OCI-LY1 (cell line): ENCODE measurements around the gene RCC1.

Experiments
- H2AFZ ChIP-seq: fragments of 200-600 bp; sonication (generic), shearing (Covaris generic); 2 replicates; pipeline ENCODE4 v1.6.0; 2014; ENCODE audit warnings: antibody characterized with exemption, mild to moderate bottlenecking, low read length
- H3F3A ChIP-seq: fragments of 200-600 bp; sonication (generic), shearing (Covaris generic); 2 replicates; pipeline ENCODE4 v1.6.0; 2014; ENCODE audit warnings: mild to moderate bottlenecking, antibody characterized with exemption, low read length, moderate library complexity; ENCODE audit not compliant: insufficient read depth
- H3K27ac ChIP-seq: fragments of 200-600 bp; sonication (generic); 2 replicates; pipeline ENCODE4 v1.5.1; 2014; ENCODE audit warnings: low read length, mixed run types, mild to moderate bottlenecking, low read depth; ENCODE audit not compliant: poor library complexity, severe bottlenecking
- H3K27me3 ChIP-seq: fragments of 200-600 bp; sonication (generic); 2 replicates; pipeline ENCODE4 v1.6.0; 2014; ENCODE audit warnings: antibody characterized with exemption, mild to moderate bottlenecking, low read length, moderate library complexity; ENCODE audit not compliant: insufficient read depth
- H3K36me3 ChIP-seq: fragments of 200-600 bp; sonication (generic); 2 replicates; pipeline ENCODE4 v1.6.1; 2014; ENCODE audit warnings: mild to moderate bottlenecking, antibody characterized with exemption, low read length, moderate library complexity, mixed read lengths; ENCODE audit not compliant: insufficient read depth
- H3K4me1 ChIP-seq: fragments of 200-600 bp; sonication (generic); 2 replicates; pipeline ENCODE4 v1.5.1; 2014; ENCODE audit warnings: mild to moderate bottlenecking, low read length, moderate library complexity; ENCODE audit not compliant: insufficient read depth, severe bottlenecking
- H3K4me2 ChIP-seq: fragments of 200-600 bp; sonication (generic), shearing (Covaris generic); 2 replicates; pipeline ENCODE4 v1.6.1; 2014; ENCODE audit warnings: low read length
- H3K4me3 ChIP-seq: fragments of 200-600 bp; sonication (generic); 2 replicates; pipeline ENCODE4 v1.5.1; 2014; ENCODE audit warnings: low read length, low read depth, mild to moderate bottlenecking, mixed read lengths; ENCODE audit not compliant: poor library complexity, severe bottlenecking
- H3K79me2 ChIP-seq: fragments of 200-600 bp; shearing (Covaris generic); 2 replicates; pipeline ENCODE4 v1.6.1; 2016; ENCODE audit warnings: mixed run types, low read length, mixed read lengths; ENCODE audit not compliant: insufficient read depth
- H3K9ac ChIP-seq: fragments of 200-600 bp; sonication (generic), shearing (Covaris generic); 2 replicates; pipeline ENCODE4 v1.6.1; 2014; ENCODE audit warnings: mild to moderate bottlenecking, low read length, mixed read lengths
- H3K9me2 ChIP-seq: fragments of 200-600 bp; sonication (generic), shearing (Covaris generic); 2 replicates; pipeline ENCODE4 v1.6.1; 2014; ENCODE audit warnings: low read depth, mild to moderate bottlenecking, low read length, mixed read lengths
- H3K9me3 ChIP-seq: fragments of 200-600 bp; shearing (Covaris generic); 2 replicates; pipeline ENCODE4 v1.6.1; 2014; ENCODE audit warnings: low read length, mixed read lengths
- H4K20me1 ChIP-seq: fragments of 200-600 bp; sonication (generic), shearing (Covaris generic); 2 replicates; pipeline ENCODE4 v1.6.0; 2016; ENCODE audit warnings: mild to moderate bottlenecking, low read length; ENCODE audit not compliant: insufficient read depth
- CTCF ChIP-seq: fragments of 200-600 bp; sonication (generic), shearing (Covaris generic); IDR thresholded peaks from 2 replicates; pipeline ENCODE4 v1.5.1; 2017; ENCODE audit warnings: mild to moderate bottlenecking, antibody characterized with exemption, low read length, moderate library complexity, mixed read lengths
- EZH2 ChIP-seq: fragments of 200-600 bp; sonication (generic), shearing (Covaris generic); IDR thresholded peaks from 2 replicates; pipeline ENCODE4 v1.8.0; 2017; ENCODE audit warnings: borderline replicate concordance, mixed run types, mild to moderate bottlenecking, antibody characterized with exemption, low read length, moderate library complexity, mixed read lengths

RCC1 gene

GRCh38 chr1:28480308-28480707 is 25.5 kb upstream of the RCC1 start:
- no peak overlapping the region for H2AFZ ChIP-seq
- H3K79me2 ChIP-seq, result no peaks in the 10 kb centered on the region
- no peak overlapping the region for H3K27ac ChIP-seq
- no peaks in the 10 kb centered on the region for H3K4me1 ChIP-seq
- no peak overlapping the region for H3K4me3 ChIP-seq
- no peak for TF ChIP-seq CTCF
- TF ChIP-seq EZH2, result no peak
- no peaks in the 10 kb centered on the region for H3F3A ChIP-seq
- peaks cover 47% of the 10 kb centered on the region for H3K36me3 ChIP-seq
- no peaks in the 10 kb centered on the region for H3K9me2 ChIP-seq
- H3K9ac ChIP-seq, result no peak overlapping the region
- H4K20me1 ChIP-seq, result no peaks in the 10 kb centered on the region
- H3K4me2 ChIP-seq, result no peak overlapping the region
- no peaks in the 10 kb centered on the region for H3K27me3 ChIP-seq
- no peaks in the 10 kb centered on the region for H3K9me3 ChIP-seq

- Histone ChIP-seq H3K4me2 (no peak overlapping the region), H3K4me3 (no peak overlapping the region), H3K27ac (no peak overlapping the region), H3K9me3 (no peaks in the 10 kb centered on the region), H2AFZ (no peak overlapping the region), H3K79me2 (no peaks in the 10 kb centered on the region), H3F3A (no peaks in the 10 kb centered on the region), H3K27me3 (no peaks in the 10 kb centered on the region), H3K9me2 (no peaks in the 10 kb centered on the region), H3K36me3 (peaks cover 43% of the 10 kb centered on the region), H4K20me1 (no peaks in the 10 kb centered on the region), H3K4me1 (no peaks in the 10 kb centered on the region), H3K9ac (no peak overlapping the region)
- no peak for TF ChIP-seq EZH2
- TF ChIP-seq CTCF, result no peak
Measured at GRCh38 chr1:28482138-28482537, 23.7 kb upstream of the RCC1 start.

DNA sequence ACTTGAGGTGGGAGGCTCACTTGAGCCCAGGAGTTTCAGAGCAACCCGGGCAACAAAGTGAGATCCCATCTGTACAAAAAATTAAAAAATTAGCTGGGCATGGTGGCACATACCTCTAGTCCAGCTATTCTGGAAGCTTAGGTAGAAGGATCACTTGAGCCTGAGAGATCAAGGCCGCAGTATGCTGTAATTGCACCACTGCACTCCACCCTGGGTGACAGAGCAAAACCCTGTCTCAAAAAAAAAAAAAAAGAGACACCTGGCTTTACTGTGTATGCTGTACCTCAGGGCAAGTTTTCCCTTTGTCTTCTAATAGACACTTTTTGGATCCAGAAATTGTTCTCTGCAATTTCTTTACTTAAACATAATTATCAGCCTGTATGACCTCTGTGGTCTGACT is 23.1 kb upstream of the RCC1 start:
- Histone ChIP-seq H2AFZ (no peak overlapping the region), H3F3A (no peaks in the 10 kb centered on the region), H3K9ac (no peak overlapping the region), H3K4me2 (no peak overlapping the region), H3K9me3 (no peaks in the 10 kb centered on the region), H3K27me3 (no peaks in the 10 kb centered on the region), H3K36me3 (peaks cover 40% of the 10 kb centered on the region), H3K9me2 (no peaks in the 10 kb centered on the region), H4K20me1 (no peaks in the 10 kb centered on the region), H3K79me2 (no peaks in the 10 kb centered on the region), H3K4me1 (no peaks in the 10 kb centered on the region), H3K27ac (no peak overlapping the region), H3K4me3 (no peak overlapping the region)
- no peak for TF ChIP-seq EZH2
- TF ChIP-seq CTCF, result no peak
